Kidney capillary endothelial cell (primary cell): ENCODE results near the gene RTN3.
"Not testable (repeated sequence)": the region's sequence is repeated elsewhere in the genome, so short reads cannot be mapped to it uniquely, and the experiment has no call there.

Experiments
- DNase-seq: peaks from one replicate; pipeline ENCODE4 v3.0.0-alpha.2; 2018; ENCODE audit warnings: low spot score

Gene RTN3

DNA sequence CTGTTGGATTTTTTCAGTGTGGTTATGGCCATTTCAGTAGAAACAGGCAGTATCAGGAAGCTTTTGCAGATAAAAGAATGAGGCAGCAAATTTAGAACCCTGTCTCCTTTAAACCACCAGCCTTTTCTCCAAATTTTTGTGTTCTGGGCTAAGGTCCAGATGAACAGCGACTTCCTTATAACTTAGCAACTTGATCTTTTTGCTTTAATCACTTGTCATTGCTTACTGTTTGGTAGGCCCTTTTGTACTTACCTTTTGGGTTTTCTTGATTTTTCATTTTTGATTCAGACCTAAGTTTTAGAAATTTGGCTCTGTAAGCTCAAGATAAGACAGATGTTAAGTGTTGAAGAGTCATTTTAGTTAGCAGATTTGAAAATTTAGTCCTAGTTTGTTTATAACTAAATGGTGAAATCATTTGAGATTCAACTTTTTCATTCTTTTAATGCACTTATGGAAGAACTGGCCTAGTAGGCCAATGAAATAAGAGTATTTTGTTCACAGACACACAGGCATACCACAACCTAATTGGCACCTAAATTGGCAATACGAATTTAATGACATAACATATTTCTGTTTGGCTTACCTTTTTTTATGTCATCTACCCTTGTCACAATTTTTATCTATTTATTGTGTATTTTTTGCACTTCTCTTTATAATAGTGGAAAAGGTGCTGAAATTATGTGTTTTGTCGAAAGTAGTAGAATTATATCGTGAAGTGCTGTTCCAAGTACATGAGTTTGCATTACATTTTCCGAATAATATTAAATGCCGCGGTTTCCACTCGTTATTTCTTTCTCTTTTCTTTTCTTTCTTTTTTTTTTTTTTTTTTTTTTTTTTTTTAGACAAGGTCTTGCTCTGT is 2.1 kb downstream of the RTN3 start:
- DNase-seq: no peak

DNA sequence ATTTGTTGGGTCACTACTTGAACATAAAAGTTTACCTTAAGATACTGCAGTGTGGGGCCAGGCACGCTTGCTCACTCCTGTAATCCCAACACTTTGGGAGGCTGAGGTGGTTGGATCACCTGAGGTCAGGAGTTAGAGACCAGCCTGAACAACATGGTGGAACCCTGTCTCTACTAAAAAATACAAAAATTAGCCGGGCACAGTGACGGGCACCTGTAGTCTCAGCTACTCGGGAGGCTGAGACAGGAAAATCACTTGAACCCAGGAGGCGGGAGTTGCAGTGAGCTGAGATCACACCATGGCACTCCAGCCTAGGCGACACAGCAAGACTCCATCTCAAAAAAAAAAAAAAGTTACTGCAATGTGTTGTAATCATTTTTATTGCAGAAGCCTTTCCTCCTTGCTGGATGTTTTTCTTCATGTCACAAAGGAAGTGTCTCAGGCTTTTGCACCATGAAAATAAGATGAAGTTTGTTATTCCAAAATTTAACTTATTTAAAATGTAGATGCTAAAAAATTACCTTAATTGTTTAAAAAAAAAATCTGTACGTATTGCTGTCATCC is 3.9 kb downstream of the RTN3 start:
- not testable (repeated sequence) for DNase-seq

DNA sequence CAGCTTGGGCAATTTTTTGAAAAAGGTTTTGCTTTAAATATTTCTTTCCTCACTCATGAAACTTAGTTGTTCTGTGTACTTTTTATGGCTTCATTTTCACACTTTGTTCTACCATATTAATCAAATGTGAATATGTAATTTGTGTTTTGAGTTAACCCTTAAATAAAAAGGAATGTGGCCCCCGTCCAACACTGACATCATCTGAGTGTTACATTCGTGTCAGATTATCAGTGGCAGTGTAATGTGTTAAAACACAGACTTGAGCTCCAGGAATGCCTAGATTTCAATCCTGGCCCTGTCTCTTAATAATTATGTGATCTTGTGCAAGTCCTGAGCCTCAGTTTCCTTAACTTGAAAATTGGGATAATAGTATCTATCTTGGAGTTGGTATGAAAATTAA is 5.6 kb downstream of the RTN3 start:
- no peak for DNase-seq

DNA sequence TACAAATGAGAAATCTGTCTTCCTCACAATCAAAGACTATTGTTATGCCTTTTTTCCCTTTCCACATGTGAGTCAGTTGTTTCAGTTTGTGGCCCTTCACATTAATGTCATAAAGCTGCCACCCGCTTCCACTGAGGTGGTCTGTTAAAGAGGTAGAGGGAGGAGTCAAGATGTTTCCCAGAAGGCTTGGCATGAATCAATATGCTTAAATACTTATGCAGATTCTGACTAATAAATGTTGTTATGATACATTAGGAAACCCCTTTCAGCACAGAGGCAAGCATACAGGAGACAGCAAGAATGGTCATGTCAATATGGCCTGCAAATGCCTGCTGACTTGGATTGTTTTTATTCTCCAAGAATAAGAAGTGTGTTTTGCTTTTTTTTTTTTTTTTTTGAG is 6.5 kb downstream of the RTN3 start:
- no peak for DNase-seq

DNA sequence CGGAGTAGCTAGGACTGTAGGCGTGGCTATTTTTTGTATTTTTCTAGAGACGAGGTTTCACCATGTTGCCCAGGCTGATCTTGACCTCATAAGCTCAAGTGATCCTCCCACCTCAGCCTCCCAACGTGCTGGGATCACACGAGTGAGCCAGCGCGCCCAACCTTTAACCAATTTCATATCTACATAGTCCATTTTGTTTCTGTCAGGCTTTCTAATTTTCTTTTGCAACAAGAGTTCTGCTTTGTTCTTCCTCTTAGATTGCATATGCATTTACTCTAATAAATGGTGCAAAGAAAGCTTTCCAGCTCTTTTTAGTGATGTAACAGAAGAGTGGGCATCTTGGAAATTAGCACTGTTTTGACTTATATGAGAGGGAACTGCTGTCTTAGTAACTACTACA is 13.3 kb downstream of the RTN3 start:
- no peak for DNase-seq

DNA sequence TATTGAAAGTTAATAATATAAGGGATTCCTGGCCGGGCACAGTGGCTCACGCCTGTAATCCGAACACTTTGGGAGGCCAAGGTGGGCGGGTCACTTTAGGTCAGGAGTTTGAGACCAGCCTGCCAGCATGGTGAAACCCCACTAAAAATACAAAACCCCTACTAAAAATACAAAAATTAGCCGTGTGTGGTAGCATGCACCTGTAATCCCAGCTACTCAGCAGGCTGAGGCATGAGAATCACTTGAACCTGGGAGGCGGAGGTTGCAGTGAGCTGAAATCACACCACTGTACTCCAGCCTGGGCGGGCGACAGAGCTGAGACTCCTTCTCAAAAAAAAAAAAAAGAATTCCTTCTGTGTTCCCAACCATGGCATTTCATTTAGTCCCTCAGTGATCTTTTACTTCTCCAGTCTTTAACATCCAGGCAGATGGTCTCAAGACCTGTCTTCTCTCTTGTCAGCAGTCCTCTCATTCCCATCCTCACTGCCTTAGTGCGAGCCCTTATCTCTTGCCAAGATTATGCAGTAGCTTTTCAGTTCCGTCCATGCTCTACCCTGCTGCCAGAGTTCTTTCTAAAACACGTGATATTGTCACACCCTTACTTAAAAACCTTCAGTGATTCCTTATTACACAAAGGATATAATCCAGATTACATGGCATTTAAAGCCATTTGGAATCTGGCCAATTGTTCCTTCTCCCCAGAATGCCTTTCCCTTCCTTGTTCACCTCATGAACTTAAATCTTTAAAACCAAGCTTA is 17.9 kb downstream of the RTN3 start:
- DNase-seq: no peak

DNA sequence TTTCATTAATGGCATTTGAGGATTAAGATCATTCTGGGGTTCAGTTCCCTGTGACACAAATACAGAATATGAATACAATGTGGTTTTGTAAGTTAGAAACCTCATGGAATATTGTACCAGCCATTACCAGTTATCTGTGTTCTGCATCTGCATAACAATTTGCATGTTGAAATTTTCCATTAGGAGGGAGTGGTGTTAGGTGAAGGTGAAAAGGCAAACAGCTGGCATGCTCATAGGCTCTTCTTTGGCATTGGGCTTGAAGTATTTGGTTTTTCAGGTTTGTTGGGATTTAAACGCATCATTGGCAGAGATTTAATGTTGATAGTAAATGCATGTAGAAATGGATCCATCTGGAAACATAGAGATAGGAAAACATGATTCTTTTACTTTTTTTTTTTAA is 18.6 kb downstream of the RTN3 start:
- DNase-seq: no peak

DNA sequence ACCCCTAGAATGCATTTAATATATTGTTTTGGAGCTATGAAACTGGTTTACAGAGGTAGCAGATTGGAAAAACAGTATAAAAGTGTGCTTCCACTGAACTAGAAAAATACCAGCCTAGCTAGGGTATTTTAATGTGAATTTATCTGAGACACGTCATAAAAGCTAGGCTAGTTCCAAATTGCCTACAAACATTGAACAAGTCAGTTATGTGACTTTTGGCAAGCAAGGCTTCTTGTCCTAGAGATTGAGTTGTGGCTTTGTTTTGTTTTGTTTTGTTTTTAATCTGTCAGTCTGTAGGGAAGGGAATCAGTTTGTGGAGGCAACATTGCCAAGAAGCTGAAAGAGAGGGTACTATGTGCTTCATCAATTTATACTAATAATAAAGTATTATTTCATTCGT is 24.2 kb downstream of the RTN3 start:
- DNase-seq: no peak

DNA sequence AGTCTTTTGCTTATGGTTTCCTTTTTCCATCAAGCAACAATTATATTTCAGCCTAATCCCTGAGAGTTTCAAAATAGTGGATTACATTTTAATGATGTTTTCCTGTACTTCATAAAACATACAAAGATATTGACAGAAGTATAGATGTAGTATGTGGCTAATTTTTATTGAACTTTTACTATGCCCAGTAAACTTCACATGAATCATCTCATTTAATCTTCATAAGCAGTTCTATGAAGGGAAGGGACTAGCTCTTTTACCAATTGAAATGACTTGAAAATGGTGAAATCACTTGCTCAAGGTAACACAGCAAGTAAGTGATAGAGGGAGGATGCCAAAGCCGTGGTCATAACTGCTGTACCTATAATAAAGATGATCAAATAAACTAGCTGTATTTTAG is 27.5 kb downstream of the RTN3 start:
- DNase-seq: no peak

DNA sequence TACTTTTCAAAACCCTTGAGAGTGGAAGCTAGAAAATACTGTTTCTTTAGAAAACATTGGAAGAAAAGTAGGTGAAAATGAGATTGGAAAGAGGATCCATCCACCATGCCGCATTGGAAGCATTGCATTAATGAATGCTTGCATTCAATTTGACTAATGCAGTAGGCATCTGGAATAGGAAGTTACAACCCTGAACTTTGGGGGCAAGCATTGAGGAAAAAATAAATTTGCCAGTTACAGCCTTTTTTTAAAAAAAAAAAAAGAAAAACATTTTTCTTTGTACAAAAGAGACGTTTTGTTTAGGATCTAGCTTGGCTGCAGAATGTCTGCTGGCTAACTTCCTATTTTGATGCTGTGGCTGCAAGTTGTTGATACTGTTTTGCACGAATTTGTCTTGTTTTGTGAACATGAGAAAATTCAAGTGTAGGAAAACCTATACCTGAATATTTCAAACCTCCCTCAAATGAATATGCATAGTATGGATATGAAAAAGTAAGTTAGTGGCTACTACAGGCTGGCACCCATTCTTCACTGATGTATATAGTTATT is 28.1 kb downstream of the RTN3 start:
- peak; percentile 18 for DNase-seq

DNA sequence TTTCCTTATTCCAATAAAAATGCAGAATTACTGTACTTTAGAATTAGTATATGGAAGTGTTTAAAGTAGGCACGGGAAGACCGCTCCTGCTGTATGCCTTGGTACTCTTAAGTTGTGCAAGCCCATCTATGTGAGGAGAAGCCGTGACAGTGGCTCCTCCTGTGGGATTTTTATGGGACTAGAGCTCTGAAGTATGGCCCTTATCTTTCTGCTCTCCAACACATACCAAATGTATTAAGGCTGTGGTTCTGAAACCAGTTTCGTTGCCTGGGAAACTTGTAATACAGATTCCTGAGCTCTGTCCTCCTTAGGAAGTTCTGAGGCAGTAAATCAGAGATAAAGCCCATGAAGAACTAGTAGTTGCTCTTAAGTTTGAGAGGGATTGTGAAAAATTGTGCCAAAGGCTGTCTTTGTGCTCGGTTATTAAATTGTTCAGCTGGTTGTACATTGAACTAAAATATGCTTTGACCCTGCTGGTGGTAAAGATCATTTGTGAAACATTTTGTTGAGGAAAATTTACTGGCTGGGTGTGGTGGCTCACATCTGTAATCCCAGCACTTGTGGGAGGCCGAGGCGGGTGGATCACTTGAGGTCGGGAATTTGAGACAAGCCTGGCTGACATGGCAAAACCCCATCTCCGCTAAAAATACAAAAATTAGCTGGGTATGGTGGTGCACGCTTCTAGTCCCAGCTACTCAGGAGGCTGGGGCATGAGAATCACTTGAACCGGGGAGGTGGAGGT is 29.3 kb downstream of the RTN3 start:
- DNase-seq: no peak

DNA sequence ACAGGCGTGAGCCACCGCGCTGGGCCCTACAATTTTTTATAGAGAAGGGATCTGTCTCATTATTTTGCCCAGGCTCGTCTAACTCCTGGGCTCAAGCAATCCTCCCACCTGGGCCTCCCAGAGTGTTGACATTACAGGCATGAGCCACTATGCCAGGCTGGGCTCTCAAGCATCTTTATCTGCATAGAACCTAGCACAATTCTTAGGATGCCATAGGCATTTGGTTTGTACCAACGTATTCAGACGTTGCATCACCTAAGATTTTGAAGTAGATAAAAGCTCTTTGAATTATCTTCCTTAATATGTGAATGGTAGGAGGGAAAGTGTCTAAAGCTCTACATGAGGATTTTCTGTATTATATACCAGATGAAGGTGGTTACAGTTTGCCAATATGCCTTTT is 30.5 kb downstream of the RTN3 start:
- no peak for DNase-seq

DNA sequence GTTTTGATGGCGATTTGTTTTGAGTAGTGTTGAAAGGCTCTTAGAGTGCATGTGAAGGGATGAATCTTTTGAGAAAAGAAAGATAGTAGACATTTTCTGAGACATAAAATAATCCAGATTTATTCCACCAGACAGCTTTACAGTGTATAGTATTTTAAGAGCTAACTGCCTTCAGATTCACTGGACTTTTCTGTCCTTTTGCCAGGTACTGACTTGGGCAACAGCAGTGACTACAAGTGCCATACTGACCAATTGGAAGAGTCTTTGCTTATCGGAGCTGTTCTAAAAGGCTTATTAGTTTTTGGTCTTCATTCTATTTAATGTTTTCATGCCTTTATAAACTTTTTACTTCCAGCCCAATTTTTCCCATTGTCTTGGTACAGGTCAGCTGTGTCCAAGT is 32.5 kb downstream of the RTN3 start:
- no peak for DNase-seq

DNA sequence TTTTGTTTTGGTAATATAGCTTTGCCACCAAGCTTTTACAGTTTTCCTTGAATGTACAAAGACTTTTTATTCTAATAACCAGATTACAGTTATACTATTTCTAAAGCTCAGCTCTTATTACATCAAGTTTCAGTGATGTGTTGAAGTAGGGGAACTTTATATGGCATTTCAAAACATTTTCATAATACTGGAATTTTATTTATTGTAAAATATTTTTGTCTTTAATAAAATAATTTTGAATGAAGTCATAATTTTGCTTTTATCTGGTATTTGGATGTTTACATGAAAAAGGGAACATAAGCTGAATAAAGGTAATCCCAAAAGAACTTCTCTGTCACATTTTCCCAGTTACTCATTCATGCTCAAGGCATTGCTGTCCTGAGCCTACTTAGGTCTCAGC is 34.7 kb downstream of the RTN3 start:
- no peak for DNase-seq

DNA sequence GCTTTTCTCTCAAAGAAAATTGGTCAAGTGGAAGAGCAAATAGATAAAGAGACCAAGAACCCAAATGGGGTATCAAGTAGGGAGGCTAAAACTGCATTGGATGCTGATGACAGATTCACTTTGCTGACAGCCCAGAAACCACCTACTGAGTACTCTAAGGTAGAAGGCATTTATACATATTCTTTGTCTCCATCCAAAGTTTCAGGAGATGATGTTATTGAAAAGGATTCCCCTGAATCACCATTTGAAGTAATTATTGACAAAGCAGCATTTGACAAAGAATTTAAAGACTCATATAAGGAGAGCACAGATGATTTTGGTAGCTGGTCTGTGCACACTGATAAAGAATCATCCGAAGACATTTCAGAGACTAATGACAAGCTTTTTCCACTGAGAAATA is 37.7 kb downstream of the RTN3 start:
- DNase-seq: no peak

DNA sequence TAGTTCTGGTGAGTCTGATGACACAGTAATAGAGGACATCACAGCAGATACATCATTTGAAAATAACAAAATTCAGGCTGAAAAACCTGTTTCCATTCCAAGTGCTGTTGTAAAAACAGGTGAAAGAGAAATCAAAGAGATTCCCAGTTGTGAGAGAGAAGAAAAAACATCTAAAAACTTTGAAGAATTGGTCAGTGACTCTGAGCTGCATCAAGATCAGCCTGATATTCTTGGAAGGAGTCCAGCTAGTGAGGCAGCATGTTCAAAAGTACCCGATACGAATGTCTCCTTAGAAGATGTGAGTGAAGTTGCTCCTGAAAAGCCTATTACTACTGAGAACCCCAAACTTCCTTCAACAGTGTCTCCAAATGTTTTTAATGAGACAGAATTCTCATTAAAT is 38.7 kb downstream of the RTN3 start:
- no peak for DNase-seq

DNA sequence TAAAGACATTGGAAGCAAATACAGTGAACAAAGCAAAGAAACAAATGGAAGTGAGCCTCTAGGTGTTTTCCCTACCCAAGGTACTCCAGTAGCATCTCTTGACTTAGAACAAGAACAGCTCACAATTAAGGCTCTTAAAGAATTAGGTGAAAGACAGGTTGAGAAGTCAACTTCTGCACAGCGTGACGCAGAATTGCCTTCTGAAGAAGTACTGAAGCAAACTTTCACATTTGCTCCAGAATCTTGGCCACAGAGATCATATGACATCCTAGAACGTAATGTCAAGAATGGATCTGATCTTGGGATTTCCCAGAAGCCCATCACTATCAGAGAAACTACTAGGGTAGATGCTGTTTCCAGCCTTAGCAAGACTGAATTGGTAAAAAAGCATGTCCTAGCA is 39.3 kb downstream of the RTN3 start:
- DNase-seq: no peak

DNA sequence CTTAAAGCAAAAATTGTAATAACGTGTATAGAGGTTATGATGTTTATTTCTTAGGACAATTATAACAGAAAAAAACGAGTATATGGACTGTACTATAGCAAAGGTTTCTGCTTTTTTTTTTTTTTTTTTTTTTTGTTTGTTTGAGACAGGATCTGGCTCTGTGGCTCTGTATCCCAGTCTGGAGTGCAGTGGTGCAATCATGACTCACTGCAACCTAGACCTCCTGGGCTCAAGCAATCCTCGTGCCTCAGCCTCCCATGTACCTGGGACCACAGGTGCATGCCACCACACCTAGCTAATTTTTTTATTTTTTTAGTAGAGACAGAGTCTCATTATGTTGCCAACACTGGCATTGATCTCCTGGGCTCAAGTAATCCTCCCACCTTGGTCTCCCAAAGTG is 48.0 kb downstream of the RTN3 start:
- DNase-seq: no peak

DNA sequence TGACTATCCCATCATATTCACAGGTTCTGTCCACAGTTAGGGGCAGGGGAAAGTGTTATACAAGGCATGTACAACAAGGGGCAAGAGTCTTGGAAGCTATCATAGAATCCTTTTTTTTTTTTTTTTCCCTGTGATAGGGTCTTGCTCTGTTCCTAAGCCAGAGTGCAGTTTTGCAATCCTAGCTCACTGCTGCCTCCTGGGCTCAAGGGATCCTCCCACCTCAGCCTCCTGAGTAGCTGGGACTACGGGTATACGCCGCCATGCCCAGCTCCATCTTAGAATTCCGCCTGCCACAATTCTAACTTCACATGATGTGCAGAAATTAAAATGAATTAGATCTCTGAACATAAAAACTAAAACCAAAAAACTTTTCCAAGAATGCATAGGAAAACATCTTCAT is 55.6 kb downstream of the RTN3 start:
- DNase-seq: no peak

DNA sequence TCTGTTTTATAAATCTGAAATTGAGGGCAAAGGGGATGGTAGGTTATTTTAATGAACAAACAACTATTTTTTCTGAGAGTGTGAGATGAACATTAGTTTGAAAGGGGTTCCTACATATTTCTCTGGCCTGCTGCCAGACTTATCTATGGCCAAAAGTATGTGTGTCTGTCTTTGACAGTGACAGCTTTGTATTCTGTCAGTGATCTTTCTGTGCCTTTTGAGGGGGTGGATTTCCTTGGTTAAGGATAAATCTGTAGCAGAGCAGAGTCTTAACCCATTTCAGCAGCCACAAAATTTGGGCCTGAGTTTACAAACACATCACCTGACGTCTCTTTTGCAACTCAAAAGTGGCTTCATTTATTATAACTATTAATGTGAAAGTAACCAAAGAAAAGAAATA is 56.4 kb downstream of the RTN3 start:
- DNase-seq: no peak

DNA sequence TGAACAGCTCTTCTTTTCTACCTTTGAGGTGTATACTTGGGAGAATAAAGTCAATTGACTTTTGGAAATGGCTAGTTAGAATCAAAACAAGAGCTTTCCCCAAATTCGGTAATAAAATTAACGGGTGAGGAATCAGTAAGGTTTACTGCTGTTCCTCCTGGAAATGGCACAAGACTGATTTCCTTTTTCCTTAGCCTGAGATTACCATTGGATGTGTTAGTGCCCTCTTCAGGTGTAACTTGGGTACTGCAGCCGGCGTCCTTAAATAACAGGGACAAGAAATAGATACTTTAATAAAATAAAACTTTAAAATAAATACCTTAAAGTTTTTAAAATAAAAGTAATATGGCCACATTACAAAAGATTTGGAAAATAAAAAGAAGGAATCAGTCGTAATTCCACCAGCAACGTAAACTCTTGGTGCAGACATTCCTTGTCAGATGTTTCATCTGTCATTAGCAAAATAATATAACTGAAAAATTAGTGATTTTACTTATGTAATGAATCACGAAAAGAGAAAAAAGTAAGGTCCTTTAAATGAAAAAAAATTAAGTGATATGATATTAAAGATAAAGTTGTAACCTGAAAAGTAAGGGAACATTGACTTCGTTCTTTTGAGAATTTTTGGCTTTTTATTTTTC is 57.5 kb downstream of the RTN3 start:
- DNase-seq: peak; percentile 69
